NCI-H2029 treated with DMSO at 0.1 percent for 48 hours (cell line): ENCODE measurements around the gene ZNF407.

Experiments used
- DNase-seq: peaks from one replicate; lab custom pipeline; 2025; lab: John Stamatoyannopoulos, UW

The ZNF407 gene

GRCh38 chr18:75054046-75054445 lies 456.4 kb downstream of the ZNF407 start:
- no peak for DNase-seq

- no peak for DNase-seq
Observed at GRCh38 chr18:75054611-75055010, 456.9 kb downstream of the ZNF407 start.

- DNase-seq = no peak
Observed at GRCh38 chr18:75057169-75057960, 459.7 kb downstream of the ZNF407 start.

GRCh38 chr18:75060185-75060584 lies 462.5 kb downstream of the ZNF407 start:
- DNase-seq = no peak

- no peak for DNase-seq
Observed at GRCh38 chr18:75062297-75062886, 464.7 kb downstream of the ZNF407 start.

GRCh38 chr18:75063196-75063595 lies 465.5 kb downstream of the ZNF407 start:
- no peak for DNase-seq

- DNase-seq = no peak
Observed at GRCh38 chr18:75063615-75064512, 466.2 kb downstream of the ZNF407 start.

GRCh38 chr18:75064513-75064905 lies 466.8 kb downstream of the ZNF407 start:
- no peak for DNase-seq

- no peak for DNase-seq
Observed at GRCh38 chr18:75065251-75066000, 467.8 kb downstream of the ZNF407 start.

GRCh38 chr18:75066021-75066880 lies 468.6 kb downstream of the ZNF407 start:
- no peak for DNase-seq

- no peak for DNase-seq
Observed at GRCh38 chr18:75066936-75067335, 469.3 kb downstream of the ZNF407 start.

- no peak for DNase-seq
Observed at GRCh38 chr18:75067996-75068645, 470.5 kb downstream of the ZNF407 start.

- no peak for DNase-seq
Observed at GRCh38 chr18:75068682-75069435, 471.2 kb downstream of the ZNF407 start.

GRCh38 chr18:75070235-75070624 lies 472.6 kb downstream of the ZNF407 start:
- no peak for DNase-seq

- peak; percentile 10 for DNase-seq
Observed at GRCh38 chr18:75070625-75071483, 473.2 kb downstream of the ZNF407 start.

- DNase-seq = no peak
Observed at GRCh38 chr18:75071484-75071785, 473.8 kb downstream of the ZNF407 start.

GRCh38 chr18:75071866-75072671 lies 474.4 kb downstream of the ZNF407 start:
- no peak for DNase-seq
